Type B pancreatic cell (in vitro differentiated cells): Measurements from ENCODE around the gene INSYN1. TPM values are rescaled to one million over a fixed set of nuclear protein-coding genes. Genes with fewer than 3 reads are reported as not detected.

Experiments
- DNase-seq: peaks from one replicate; pipeline ENCODE4 v3.0.0; 2021; ENCODE audit warnings: mixed read lengths; ENCODE audit not compliant: unreplicated experiment; ENCODE audit errors: extremely low spot score
- H3K27ac Mint-ChIP-seq: 2 replicates; pipeline ENCODE4 v1.8.0; 2021; ENCODE audit warnings: mild to moderate bottlenecking, mixed read lengths
- H3K27me3 Mint-ChIP-seq: 2 replicates; pipeline ENCODE4 v1.8.0; 2021; ENCODE audit warnings: mixed read lengths
- H3K36me3 Mint-ChIP-seq: 2 replicates; pipeline ENCODE4 v1.8.0; 2021; ENCODE audit warnings: mixed read lengths
- H3K4me1 Mint-ChIP-seq: one replicate; pipeline ENCODE4 v1.8.0; 2021; ENCODE audit warnings: mixed read lengths; ENCODE audit not compliant: unreplicated experiment
- H3K4me3 Mint-ChIP-seq: 2 replicates; pipeline ENCODE4 v1.8.0; 2021; ENCODE audit warnings: mild to moderate bottlenecking, mixed read lengths
- H3K9me3 Mint-ChIP-seq: 2 replicates; pipeline ENCODE4 v1.8.0; 2021; ENCODE audit warnings: mixed read lengths
- CTCF ChIP-seq: fragments of 200-600 bp; sonication (generic); conservative IDR thresholded peaks from 2 replicates; pipeline ENCODE4 v1.5.0; 2021; ENCODE audit warnings: antibody characterized with exemption, mild to moderate bottlenecking
- total RNA-seq: library from RNA; stranded (reverse); gene quantifications from 2 replicates; pipeline ENCODE4 v1.2.1, GENCODE V29; 2021; ENCODE audit warnings: low replicate concordance

Gene INSYN1
- total RNA-seq, 1 donor from 2014 or later = 5.8 TPM

GRCh38 chr15:73686781-73687256 lies 66.3 kb downstream of the INSYN1 start:
- no peaks in the 10 kb centered on the region for H3K27me3 Mint-ChIP-seq
- peaks cover 27% of the 10 kb centered on the region for H3K4me1 Mint-ChIP-seq
- no peaks in the 10 kb centered on the region for H3K36me3 Mint-ChIP-seq
- H3K4me3 Mint-ChIP-seq = peak overlapping the region; percentile 92
- peak overlapping the region; percentile 46 for H3K27ac Mint-ChIP-seq
- no peaks in the 10 kb centered on the region for H3K9me3 Mint-ChIP-seq
- no peak for TF ChIP-seq CTCF
- no peak for DNase-seq

GRCh38 chr15:73685981-73686380 lies 67.2 kb downstream of the INSYN1 start:
- Mint-ChIP-seq H3K27me3 (no peaks in the 10 kb centered on the region), H3K4me3 (peak overlapping the region; percentile 92), H3K9me3 (no peaks in the 10 kb centered on the region), H3K4me1 (peaks cover 27% of the 10 kb centered on the region), H3K27ac (peak overlapping the region; percentile 92), H3K36me3 (no peaks in the 10 kb centered on the region)
- TF ChIP-seq CTCF = no peak
- no peak for DNase-seq

Other genes starting within 250 kb of the INSYN1 start
- 89.6 and 98.6 TPM in 2 replicates for gene NPTN, start 120.0 kb downstream of the INSYN1 start, total RNA-seq
- 104 and 133 TPM in 2 replicates for gene CD276, start 69.0 kb downstream of the INSYN1 start, total RNA-seq
- gene TBC1D21, start 120.2 kb upstream of the INSYN1 start, total RNA-seq = not detected in 2 replicates
- 10.3 and 25.1 TPM in 2 replicates for gene LOXL1, start 173.1 kb upstream of the INSYN1 start, total RNA-seq
- 10.4 and 10.8 TPM in 2 replicates for gene STOML1, start 238.9 kb upstream of the INSYN1 start, total RNA-seq
- gene PML, start 241.4 kb upstream of the INSYN1 start, total RNA-seq = 28.7 and 29.8 TPM in 2 replicates